RKO (cell line): ENCODE measurements around the gene RNU5B-1.

Experiments
- DNase-seq: peaks from one replicate; pipeline ENCODE4 v3.0.0-alpha.2; 2016; ENCODE audit warnings: low spot score

Gene RNU5B-1

DNA sequence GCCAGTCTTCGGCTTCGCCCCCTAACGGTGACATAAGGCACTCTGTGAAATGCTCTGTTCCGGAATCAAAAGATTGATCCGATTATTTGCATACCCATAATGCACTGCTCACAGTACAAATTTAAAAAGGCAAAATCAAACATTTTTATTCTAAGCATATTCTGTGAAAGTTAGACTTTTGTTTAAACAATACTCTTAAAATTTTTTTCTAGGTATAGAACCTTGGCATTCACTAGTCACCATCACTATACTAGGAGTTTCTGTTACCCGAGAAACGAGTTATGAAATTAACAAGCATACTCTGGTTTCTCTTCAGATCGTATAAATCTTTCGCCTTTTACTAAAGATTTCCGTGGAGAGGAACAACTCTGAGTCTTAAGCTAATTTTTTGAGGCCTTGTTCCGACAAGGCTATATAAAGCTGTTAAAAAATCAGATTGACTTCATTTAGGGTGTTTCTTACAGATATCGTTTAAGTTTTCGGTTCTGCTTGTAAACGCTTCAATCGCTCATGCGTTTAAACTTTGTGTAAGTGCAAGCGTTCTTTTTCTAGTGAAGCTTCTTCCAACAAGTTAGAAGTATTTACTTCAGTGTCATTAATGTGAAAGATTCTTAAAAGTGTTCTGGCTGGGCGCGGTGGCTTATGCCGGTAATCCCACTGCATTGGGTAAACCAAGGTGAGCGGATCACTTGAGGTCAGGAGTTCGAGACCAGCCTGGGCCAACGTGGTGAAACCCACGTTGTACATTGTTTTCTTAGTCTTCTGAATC is at the start of gene RNU5B-1:
TSS of gene RNU5B-1 (plus strand) at position 297 of the 769 bp plus-strand sequence.
- peak; percentile 99 for DNase-seq

DNA sequence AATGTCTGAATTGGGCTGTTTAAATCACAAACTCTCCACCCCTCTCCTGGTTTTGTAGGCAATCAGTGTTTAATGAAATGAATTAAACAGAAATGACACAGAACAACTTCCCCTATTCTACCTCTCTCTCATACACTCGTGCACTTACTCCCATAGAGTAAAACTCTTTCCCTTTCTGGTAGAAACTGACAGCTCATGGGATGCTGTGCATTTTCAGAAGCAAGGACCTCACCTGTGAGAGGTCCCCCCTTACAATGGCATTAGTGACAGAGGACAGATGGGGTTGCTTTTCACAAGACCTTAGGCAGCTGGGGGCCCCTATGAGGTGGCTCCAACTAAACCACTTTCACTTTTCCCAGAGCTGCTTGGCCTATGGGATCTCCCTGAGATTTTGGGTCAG is 49.7 kb upstream of the RNU5B-1 start:
- DNase-seq: no peak

DNA sequence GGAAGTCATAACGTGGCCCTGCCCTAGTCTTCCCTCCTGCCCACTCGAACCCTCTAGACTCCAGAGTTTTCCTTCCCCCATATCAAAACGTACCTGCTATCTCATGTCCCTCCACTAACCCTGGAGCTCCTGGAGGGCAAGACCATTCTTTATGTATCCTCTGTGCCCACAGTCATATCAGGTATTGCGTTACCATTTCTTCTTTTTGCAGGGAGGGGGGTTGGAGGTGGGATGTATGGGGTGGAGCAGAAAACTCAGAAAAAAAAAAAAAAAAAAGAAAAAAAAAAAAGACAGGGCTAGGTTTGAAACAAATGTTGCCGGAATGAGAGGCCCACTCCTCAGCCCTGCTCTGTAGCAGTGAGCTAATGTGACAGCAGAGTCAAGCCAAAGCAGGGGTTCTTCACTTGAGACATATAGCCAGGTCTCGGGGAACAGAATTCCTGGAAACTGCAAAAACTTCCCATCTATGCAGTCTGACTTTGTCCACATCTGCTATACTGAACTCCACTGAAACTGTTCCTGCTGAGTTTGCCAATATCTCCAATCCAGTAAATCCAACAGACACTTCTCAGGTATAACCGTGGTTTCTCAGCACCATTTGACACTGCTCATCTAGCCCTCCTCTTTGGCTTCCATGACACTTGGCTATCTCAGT is 48.9 kb upstream of the RNU5B-1 start:
- DNase-seq: no peak

DNA sequence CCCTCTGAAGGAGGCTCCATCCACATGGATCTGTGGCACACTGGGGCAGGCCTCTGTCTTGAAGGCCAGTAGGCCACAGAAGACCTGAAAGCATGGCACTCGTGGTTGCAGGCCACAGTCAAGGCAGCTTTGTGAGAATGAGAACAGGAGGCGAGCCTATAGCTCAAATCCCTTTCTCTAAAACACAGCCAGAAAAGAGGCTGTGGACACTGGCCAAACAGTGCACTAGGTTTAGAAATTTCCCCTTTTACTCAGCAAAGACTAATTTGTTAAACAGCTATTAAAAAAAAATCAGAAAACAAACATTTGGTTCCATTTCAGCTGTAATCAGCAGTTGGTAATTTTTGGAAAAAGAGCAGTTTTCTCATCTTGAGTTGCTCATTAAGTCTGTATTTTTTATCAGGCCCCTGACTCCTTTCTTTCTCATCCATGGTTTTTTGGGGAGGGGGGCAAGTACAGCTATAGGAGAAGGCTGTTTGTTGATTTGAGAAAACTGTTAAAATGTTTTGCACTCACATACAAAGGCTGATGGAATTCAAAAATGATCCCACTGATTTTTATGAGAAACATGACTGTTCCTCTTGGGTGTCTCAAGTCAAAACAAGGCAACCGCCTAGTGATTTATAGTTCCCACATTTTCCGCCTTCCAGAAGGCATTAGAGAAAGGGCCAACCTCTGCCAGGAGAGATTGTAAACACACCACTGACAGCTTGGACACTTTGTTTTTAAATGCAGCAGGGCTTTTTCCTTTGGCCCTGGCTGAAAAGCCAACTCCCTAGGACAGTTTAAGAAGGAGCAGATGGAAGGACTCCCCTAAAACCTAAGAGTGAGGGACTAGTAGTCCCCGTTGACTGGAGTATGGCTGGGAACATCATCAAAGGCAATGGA is 45.9 kb upstream of the RNU5B-1 start:
- DNase-seq: no peak

DNA sequence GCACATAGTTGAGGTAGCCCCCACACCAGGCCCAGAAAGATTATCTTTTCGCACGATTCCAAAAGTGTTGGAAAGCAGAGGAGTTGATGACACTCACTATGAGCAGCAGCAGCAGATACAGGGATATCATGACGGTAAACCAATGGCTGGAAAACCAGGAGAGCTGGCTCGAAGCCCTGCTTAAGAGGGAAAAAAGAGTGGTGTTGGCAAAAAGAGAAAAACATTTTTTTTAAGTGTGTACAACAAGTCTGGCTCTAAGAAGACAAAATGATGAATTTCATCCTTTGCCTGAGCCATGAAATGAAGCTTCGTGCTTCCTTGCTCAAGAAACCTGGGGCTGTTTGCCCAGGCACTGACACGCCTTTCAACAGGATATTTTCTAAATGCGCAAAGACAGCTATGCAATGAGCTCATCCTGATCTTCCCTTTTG is 45.1 kb upstream of the RNU5B-1 start:
- no peak for DNase-seq

DNA sequence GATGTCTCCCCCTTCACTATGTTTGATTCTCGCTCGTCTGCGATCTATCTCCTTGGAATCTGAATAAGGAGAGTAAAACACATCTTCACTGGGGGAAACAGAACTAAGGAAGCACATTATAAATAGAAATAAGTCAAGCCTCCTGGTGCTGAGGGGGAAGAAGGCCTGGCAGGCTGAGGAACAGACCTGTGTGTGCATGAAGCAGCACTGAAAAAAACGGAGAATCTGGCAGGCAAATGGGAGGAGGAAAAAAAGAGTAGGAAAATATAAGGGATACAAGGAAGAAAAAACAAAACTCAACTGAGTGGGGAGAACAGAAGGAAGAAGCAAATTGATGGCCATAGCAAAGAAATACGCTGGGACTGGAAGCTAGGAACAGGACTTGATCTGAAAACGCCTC is 43.5 kb upstream of the RNU5B-1 start:
- no peak for DNase-seq

DNA sequence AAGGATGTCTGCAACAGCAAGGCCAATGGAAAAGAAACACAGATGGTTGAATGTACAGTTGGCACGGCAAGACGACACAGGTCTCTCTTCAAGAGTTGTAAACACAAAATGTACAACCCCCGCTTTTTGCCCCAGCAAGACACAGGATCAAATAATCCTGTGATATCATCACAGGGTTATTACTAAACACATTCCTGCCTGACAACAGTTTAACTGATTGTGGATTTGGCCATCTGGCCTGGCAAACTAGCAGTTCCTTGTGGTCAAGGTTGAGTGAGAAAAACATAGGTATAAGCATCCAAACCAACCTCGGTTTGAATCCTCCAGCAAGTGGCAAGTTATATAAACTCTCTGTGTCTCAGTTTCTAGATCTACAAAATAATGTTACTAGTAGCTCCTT is 41.2 kb upstream of the RNU5B-1 start:
- DNase-seq: no peak

DNA sequence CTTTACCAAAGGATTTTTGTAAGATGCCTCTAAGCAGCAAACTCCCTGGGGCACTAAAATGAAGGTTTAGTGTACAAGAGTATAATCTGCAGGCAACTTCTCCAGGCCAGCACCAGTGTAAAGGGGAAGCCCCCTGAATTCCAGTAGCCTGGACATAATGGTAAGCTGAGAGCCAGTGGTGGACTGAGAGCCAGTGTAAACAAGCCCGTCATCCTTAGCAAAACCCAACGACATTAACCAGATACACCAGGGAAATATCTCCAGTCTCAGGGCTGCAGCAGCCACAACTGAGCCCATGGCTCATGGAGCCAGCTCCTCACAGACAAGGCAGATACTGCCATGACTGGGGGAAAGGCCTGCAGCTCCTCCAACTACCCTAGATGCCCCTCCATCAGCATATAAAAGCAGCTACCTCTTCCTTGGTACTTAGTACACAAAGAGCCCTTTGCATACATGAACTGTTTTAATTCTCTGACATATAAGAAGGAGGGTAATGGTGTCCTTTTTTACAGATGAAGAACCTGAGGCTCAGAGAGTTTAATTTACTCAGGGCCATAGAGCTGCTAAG is 39.5 kb upstream of the RNU5B-1 start:
- no peak for DNase-seq

DNA sequence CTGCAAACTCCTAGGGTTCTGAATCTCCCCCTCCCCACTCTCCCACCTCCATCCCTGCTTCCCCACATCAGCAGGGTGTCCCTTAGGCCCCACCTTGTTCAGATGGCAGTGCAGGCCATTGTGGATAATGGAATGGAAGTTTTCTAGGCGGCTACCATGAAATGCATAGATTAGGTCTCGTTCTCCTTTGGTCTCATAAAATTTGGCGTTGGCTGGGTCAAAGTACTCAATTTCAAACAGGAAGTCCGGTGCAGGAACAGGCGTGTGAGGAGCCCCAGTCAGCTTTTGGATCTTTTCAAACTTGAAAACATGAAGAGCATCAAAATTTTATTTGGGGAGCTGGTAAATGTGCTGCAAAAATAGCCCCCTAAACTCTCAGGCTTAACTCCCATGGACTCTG is 38.0 kb upstream of the RNU5B-1 start:
- no peak for DNase-seq

DNA sequence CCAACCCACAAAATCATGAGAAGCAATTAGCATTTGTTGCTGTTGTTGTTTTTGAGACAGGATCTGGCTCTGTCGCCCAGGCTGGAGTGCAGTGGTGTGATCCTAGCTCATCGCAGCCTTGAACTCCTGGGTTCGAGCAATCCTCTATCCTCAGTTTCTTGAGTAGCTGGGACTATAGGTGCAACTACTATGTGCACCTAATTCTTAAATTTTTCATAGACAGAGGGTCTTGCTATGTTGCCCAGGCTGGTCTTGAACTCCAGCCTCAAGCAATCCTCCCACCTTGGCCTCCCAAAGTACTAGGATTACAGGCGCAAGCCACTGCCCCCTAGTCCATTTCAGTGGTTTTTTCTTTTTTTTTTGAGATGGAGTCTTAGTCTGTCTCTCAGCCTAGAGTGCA is 36.1 kb upstream of the RNU5B-1 start:
- no peak for DNase-seq

DNA sequence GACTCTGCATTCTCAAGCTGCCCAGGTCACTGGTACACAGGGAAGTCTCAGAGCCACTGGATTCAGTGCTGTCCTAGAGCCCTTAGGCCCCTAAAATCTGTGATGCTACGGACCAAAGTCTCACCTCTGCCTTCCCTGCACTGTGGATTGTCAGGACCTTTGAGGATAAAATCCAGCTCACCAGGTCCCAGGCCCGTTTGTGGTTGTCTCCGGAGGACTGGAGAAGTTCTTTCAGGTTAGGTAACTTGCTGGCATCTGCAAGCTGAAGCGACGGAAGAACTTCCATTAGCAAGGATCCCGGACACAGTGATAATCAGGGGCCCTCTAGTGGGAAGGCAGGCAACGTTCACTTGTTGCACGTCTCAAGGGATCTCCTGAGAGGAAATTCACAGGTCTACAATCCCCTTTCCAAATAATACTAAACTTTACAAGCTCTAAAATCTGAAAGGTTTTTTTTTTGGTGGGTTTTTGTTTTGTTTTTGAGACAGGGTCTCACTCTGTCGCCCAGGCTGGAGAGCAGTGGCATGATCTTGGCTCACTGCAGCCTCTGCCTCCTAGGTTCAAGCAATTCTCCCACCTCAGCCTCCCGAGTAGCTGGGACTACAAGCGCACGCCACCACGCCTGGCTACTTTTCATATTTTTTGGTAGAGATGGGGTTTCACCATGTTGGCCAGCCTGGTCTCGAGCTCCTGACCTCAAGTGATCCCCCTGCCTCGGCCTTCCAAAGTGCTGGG is 33.5 kb upstream of the RNU5B-1 start:
- peak; percentile 72 for DNase-seq

DNA sequence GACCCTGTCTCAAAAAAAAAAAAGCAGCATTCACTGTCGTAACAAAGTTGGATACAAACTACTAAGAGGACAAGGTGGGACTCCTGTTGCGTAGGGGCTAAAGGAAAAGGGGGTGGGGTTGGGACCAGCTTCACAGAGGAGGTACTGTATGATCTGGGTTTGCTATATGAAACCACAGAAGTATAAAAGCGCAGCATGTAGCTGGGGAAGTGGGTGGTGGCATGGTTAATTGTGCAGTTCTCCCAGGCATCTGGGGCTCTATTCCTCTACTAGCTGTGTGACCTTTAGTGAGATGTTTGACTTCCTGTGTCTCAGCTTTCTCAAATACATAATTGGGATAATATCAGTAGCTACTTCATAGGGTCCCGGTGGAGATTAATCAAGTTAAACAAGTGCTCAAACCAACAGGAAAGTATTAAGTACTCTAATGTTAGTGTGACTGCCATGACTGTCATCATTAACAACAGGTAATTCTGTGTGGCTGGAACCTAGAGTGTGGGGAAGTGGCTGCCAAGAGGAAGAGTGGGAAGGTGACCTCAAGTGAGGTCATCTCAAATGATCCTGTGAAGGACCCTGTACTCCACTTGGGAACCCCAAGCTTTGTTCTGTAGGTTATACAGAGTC is 29.3 kb upstream of the RNU5B-1 start:
- DNase-seq: no peak

DNA sequence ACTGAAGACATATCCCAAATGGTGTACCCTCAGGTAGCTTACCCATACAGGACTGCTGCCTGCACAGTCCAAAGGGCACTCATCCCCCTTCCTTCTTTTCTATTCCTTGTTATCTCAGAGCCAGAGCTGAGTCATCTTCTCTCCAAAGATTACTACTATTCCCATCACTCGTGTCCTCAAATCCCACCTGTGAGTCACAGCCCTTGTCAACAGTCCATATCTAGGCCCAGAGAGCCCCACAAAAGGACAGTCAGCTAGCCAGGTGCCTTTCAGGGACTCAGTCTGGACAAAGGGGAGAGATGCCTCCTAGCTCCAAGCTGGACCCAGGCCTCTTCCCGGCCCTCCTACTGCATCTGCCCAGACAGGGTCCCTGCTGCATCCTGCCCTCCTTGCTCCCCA is 28.8 kb upstream of the RNU5B-1 start:
- DNase-seq: no peak

DNA sequence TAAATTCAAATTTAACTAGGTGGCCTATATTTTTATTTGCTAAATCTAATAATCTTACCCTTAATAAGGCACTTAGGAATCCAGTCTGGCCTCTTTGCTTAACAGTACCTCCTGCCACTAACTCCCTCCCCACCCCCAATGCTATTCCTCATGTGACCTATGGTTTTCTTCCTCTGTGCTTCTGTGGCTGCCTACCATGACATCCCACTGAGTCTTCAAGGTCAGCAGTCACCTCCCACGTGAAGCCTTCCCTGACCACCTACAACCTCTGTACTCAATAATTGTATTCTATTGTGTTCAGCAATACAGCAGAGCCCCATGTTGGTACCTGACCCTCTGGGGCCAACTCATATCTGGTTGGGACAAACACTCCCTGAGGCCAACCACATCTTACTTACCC is 27.5 kb upstream of the RNU5B-1 start:
- no peak for DNase-seq

DNA sequence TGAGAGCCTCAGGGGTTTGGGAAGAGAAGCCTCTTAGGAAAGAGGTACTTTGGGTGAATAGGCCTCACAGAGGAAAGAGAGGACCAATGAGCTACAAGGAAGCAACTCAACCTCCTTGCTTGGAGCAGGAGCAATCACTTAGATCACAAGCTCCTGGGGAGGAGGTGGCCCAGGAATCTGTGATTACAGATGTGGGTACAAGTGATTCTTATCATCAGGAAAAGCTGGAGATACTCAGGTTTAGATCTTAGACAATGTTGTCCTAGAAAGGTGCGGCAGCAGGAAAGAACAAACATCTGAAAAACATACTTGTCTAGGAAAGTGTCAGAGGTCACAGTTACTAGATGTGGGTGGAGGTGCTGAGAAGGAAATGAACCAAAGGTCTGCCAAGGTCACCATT is 26.0 kb upstream of the RNU5B-1 start:
- no peak for DNase-seq

DNA sequence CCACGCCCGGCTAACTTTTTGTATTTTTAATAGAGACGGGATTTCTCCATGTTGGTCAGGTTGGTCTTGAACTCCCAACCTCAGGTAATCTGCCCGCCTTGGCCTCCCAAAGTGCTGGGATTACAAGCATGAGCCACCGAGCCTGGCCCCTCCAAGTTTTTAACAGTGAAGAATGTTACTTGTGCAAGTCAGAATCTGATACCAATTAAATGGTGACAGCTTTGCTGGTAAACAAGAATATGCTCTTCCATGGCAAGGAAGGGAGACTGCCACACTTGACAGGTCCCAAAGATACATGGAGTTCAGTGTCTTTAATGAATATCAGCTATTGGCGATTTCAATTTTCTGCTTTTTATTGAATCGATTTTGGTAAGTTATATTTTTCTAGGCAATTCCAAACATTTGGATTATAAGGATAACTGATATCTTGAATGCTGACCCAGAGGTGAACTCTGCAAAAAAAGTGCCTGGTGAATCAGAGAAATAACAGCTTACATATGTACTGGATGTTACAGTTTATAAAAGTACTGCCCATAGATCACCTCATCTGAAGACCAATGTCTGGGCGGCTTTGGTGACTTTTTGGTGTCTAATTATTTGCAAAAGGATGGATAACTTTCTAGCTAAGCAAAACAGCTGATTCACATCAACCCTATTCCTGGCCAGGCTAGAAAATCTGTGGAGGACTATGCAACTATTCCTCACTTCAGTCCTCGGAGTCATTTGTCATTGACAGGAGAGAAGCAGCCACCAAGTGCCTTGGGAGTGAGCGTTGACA is 19.0 kb upstream of the RNU5B-1 start:
- peak; percentile 23 for DNase-seq

DNA sequence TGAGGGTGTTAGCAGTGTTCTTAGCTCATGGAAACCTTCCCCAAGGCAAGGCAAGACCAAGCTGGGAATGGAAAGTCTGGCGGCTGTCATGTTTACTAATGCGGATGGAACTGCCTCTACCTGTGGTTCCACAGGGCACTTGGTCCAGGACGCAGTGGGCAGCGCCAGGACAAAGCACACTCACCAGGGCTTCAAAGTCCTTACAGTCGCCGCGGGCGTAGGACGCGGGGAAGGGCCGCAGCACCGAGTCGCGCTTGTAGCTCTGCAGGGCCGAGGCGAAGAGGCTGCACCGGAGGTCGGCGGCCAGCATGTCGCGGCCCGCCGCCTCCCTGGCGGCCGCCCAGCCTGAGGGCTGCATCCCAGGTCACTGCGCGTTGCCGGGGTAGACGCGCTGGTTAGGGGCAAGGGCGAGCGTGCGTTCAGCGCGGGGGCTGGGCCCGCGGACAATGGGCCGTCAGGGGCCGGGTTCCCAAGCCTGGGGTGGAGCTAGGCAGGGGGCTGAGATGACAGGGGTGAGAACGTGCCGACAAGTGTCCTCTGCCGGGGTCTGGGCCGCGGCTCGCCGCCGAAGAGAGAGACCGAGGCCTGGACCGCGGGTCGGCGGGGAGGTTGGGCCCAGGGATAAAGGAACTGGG is 18.3 kb upstream of the RNU5B-1 start:
- peak; percentile 48 for DNase-seq

DNA sequence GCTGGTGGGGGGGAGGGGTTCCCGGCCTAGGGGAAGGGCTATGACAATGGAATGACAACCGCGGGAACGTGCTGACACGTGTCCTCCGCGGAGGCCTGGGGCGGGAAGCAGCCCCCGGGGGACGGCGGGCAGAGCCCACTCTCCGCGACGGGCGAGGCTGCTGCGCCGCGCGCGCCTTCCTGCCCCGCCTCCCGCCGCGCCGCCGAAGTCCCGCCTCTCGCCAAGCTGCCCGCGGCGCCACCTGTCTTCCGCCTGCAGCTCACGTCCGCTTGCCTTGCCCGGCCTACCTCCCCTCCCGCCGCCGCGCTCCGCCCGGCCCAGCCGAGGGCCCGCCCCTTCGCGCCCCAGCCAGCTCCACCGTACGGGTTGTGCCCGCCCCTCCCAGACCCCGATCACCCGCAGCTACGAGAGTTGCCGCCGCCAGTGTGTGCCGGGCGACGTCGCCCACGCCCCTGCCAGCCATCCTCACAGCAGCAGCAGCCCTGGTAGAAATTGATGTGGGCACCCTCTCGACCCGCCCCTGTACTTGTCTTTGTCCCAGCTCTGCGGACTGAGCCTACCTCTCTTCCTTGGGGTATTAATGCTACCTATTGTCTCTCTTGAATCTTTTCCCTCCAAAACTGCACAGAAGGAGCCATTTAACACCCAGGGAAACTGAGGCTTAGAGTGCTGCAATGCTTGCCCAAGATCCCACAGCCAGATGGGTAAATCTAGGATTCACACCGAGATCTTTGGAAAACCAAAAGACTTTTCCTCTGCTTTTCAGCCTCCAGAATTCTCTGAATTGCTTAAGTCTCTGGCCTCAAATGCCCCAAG is 17.6 kb upstream of the RNU5B-1 start, which contains the start of gene PARP16:
TSS of gene PARP16 (minus strand) at position 180 of the 816 bp plus-strand sequence. CDS start 457 bp downstream, outside the sequence.
- peak; percentile 91 for DNase-seq

DNA sequence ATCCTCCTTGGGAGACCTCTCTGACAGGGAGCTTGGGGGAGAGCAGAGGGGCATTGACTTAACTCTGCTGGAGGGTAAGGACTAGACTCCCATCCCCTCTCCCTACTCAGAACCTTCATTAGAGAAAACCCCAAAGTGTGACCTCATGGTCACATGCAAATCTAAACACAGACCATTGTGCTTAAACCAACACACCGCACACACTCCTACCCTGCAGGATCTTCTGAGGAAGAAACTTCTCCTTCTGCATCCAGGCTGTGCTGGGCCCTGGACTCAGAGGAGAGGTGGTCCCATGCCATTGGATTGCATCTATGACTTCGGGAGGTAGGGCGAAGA is 17.0 kb upstream of the RNU5B-1 start:
- no peak for DNase-seq
